ENCODE measurements around the gene SARM1. TPM values are rescaled to one million over a fixed set of nuclear protein-coding genes. Genes with fewer than 3 reads are reported as not detected.
"Not testable (repeated sequence)": the region's sequence is repeated elsewhere in the genome, so short reads cannot be mapped to it uniquely, and the experiment has no call there.

SARM1 gene
- polyA plus RNA-seq, 1 of the 3 experiments (the other 2 are of a cell fraction): 17.4 TPM

DNA sequence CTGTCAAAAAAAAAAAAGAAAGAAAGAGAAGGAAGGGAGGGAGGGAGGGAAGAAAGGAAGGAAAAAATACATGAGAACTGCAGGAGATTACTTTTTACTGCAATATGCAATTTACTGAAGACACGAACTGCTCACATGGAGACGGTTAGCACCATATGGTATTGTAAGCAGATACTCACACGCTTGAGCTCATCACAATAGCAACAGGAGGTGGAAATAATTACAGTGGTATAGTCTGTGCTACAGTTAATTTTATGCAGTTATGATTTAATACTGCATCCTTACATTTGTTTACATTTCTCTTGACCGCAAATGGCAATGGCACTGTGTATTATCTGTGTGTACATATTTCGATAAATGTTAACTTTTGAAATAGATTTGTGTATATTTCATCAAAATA lies 55.9 kb downstream of the SARM1 start (continued):
- TF ChIP-seq, protein P1, sequence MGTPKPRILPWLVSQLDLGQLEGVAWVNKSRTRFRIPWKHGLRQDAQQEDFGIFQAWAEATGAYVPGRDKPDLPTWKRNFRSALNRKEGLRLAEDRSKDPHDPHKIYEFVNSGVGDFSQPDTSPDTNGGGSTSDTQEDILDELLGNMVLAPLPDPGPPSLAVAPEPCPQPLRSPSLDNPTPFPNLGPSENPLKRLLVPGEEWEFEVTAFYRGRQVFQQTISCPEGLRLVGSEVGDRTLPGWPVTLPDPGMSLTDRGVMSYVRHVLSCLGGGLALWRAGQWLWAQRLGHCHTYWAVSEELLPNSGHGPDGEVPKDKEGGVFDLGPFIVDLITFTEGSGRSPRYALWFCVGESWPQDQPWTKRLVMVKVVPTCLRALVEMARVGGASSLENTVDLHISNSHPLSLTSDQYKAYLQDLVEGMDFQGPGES (IDR thresholded peaks at IDR 0.05; ENCODE audit: low read depth, low read length): no peak
- TF ChIP-seq TAF1 (IDR thresholded peaks at IDR 0.05; ENCODE audit: borderline replicate concordance, low read depth, low read length): no peak

DNA sequence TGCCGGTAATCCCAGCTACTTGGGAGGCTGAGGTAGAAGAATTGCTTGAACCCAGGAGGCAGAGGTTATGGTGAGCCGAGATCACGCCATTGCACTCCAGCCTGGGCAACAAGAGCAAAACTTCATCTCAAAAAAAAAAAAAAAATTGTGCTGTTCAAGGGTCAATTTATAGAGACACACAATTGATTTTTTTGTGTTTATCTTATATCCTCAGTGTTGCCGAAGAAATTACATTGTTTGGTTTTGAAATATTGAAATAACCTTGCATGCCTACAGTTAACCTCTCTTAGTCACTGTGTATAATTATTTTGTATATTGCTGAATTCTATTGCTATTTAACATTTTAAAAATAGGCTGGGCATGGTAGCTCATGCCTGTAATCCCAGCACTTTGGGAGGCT lies 56.5 kb downstream of the SARM1 start:
- H3K27me3 ChIP-seq (ENCODE audit: insufficient read depth); H3K9me2 ChIP-seq; H3K9ac ChIP-seq; DNase-seq; H2AFZ ChIP-seq (ENCODE audit: low read depth); H4K20me1 ChIP-seq (ENCODE audit: insufficient read depth); H3K9me3 ChIP-seq; H3F3A ChIP-seq (replicated peaks; ENCODE audit: insufficient read depth); POLR2A ChIA-PET; H3K4me3 ChIP-seq (ENCODE audit: low read depth in 2 of 2, low read length in 1 of 2); H3K4me2 ChIP-seq; H3K36me3 ChIP-seq (replicated peaks in 1 of 2; ENCODE audit: control insufficient read depth in 1 of 2, insufficient read depth in 2 of 2, low read length in 1 of 2); H3K79me2 ChIP-seq (ENCODE audit: insufficient read depth); H3K4me1 ChIP-seq (ENCODE audit: control insufficient read depth in 1 of 2, insufficient read depth in 2 of 2, low read depth in 1 of 2, low read length in 1 of 2); H3K27ac ChIP-seq (ENCODE audit: low read depth in 2 of 2, low read length in 1 of 2); CTCF ChIA-PET: not testable (repeated sequence)
- WGBS (ENCODE audit: low lambda C conversion rate): 79% methylated on average over 4 of the region's 4 CpGs

DNA sequence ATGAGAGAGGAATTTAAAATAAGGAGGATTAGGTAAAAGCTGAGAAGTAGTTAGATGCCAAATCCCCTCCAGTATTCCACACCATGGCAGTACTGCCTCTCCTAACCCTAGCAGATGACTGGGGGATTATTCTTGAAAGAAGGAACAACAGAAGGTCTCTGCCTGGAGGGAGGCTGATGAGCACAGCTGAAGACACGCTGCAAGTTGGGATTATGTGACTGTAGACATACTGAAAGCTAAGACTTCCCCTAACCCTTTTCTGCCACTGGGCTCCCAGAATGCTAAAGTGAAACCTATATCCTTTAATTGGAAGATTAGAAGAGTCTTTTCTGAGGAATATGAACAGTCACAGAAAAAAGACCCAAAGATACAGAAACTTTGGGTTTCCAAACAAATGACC lies 62.2 kb downstream of the SARM1 start:
- CTCF ChIA-PET: interaction anchor here (0.5 to 0.9 kb wide), 2 partner anchors 14 to 17 kb away, joined by 3 to 5 read pairs; no protein-coding TSS in a partner anchor
- Histone ChIP-seq H3K9me3 (no peaks in the 10 kb centered on the region), H3K4me2 (no peak overlapping the region), H3K9ac (no peak overlapping the region), H4K20me1 (ENCODE audit: insufficient read depth) (no peaks in the 10 kb centered on the region), H3F3A (replicated peaks; ENCODE audit: insufficient read depth) (no peaks in the 10 kb centered on the region), H3K4me3 (ENCODE audit: low read depth in 2 of 2, low read length in 1 of 2) (no peak overlapping the region), H3K27ac (ENCODE audit: low read depth in 2 of 2, low read length in 1 of 2) (no peak overlapping the region), H2AFZ (ENCODE audit: low read depth) (no peak overlapping the region), H3K4me1 (ENCODE audit: control insufficient read depth in 1 of 2, insufficient read depth in 2 of 2, low read depth in 1 of 2, low read length in 1 of 2) (no peaks in the 10 kb centered on the region), H3K79me2 (ENCODE audit: insufficient read depth) (no peaks in the 10 kb centered on the region), H3K36me3 (replicated peaks in 1 of 2; ENCODE audit: control insufficient read depth in 1 of 2, insufficient read depth in 2 of 2, low read length in 1 of 2) (no peaks in the 10 kb centered on the region), H3K27me3 (ENCODE audit: insufficient read depth) (no peaks in the 10 kb centered on the region; the same call in 1 of the 2 replicates), H3K9me2 (no peaks in the 10 kb centered on the region)
- POLR2A ChIA-PET: no interaction called here
- DNase-seq: no peak
- WGBS (ENCODE audit: low lambda C conversion rate): 14% methylated on average over 1 of the region's 1 CpG
- no peak for TF ChIP-seq POLR2AphosphoS5 (IDR thresholded peaks at IDR 0.05; ENCODE audit: low read depth, low read length)
- no peak for TF ChIP-seq NFIC (IDR thresholded peaks at IDR 0.05; ENCODE audit: borderline replicate concordance)
- no peak for TF ChIP-seq ELF1 (IDR thresholded peaks at IDR 0.05)
- no peak for TF ChIP-seq JUND (IDR thresholded peaks at IDR 0.05)
- TF ChIP-seq MXI1 (IDR thresholded peaks at IDR 0.05; ENCODE audit: low read depth, low read length): no peak
- no peak for TF ChIP-seq FOXJ3 (CRISPR knock-in tag; IDR thresholded peaks at IDR 0.05)
- no peak for TF ChIP-seq TAF1 (IDR thresholded peaks at IDR 0.05; ENCODE audit: borderline replicate concordance, low read depth, low read length)
- TF ChIP-seq CHD2 (IDR thresholded peaks at IDR 0.05; ENCODE audit: low read length, partially characterized antibody): no peak
- TF ChIP-seq EZH2phosphoT487 (IDR thresholded peaks at IDR 0.05; ENCODE audit: borderline replicate concordance, low read depth): no peak
- TF ChIP-seq, protein P2, sequence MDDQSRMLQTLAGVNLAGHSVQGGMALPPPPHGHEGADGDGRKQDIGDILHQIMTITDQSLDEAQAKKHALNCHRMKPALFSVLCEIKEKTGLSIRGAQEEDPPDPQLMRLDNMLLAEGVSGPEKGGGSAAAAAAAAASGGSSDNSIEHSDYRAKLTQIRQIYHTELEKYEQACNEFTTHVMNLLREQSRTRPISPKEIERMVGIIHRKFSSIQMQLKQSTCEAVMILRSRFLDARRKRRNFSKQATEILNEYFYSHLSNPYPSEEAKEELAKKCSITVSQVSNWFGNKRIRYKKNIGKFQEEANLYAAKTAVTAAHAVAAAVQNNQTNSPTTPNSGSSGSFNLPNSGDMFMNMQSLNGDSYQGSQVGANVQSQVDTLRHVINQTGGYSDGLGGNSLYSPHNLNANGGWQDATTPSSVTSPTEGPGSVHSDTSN (IDR thresholded peaks at IDR 0.05): no peak
- no peak for TF ChIP-seq NRF1 (IDR thresholded peaks at IDR 0.05; ENCODE audit: low read depth, low read length)
- no peak for TF ChIP-seq RAD21 (IDR thresholded peaks at IDR 0.05; ENCODE audit: low read length)
- no peak for TF ChIP-seq SIN3A (IDR thresholded peaks at IDR 0.05; ENCODE audit: borderline replicate concordance, low read depth, low read length)
- TF ChIP-seq GABPA (IDR thresholded peaks at IDR 0.05; ENCODE audit: low read depth): no peak
- TF ChIP-seq TEAD4 (IDR thresholded peaks at IDR 0.05; ENCODE audit: borderline replicate concordance, insufficient read depth): no peak
- TF ChIP-seq, protein P3, sequence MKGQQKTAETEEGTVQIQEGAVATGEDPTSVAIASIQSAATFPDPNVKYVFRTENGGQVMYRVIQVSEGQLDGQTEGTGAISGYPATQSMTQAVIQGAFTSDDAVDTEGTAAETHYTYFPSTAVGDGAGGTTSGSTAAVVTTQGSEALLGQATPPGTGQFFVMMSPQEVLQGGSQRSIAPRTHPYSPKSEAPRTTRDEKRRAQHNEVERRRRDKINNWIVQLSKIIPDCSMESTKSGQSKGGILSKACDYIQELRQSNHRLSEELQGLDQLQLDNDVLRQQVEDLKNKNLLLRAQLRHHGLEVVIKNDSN (IDR thresholded peaks at IDR 0.05; ENCODE audit: borderline replicate concordance, low read depth): no peak
- no peak for TF ChIP-seq MEF2A (IDR thresholded peaks at IDR 0.05; ENCODE audit: borderline replicate concordance, low read depth)

DNA sequence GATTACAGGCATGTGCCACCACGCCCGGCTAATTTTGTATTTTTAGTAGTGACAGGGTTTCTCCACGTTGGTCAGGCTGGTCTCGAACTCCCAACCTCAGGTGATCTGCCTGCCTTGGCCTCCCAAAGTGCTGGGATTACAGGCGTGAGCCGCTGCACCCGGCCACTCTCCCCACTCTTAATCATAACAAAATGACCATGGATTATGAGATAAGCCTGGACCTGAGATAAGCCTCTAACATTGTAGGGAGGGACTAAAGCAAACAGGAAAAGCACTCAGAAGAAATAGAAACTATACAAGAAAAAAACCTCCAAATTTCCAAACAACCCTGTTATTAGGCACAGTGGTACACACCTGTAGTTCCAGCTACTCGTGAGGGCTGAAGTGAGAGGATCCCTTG lies 62.8 kb downstream of the SARM1 start:
- H3K27ac ChIP-seq (ENCODE audit: low read depth in 2 of 2, low read length in 1 of 2); H2AFZ ChIP-seq (ENCODE audit: low read depth); H3K79me2 ChIP-seq (ENCODE audit: insufficient read depth); H4K20me1 ChIP-seq (ENCODE audit: insufficient read depth); H3K4me2 ChIP-seq; H3K4me3 ChIP-seq (ENCODE audit: low read depth in 2 of 2, low read length in 1 of 2); DNase-seq; H3K27me3 ChIP-seq (ENCODE audit: insufficient read depth); H3K36me3 ChIP-seq (replicated peaks in 1 of 2; ENCODE audit: control insufficient read depth in 1 of 2, insufficient read depth in 2 of 2, low read length in 1 of 2); H3K9me3 ChIP-seq; H3K4me1 ChIP-seq (ENCODE audit: control insufficient read depth in 1 of 2, insufficient read depth in 2 of 2, low read depth in 1 of 2, low read length in 1 of 2); H3F3A ChIP-seq (replicated peaks; ENCODE audit: insufficient read depth); POLR2A ChIA-PET; H3K9me2 ChIP-seq; H3K9ac ChIP-seq: not testable (repeated sequence)
- WGBS (ENCODE audit: low lambda C conversion rate): 28% methylated on average over 8 of the region's 8 CpGs
- CTCF ChIA-PET: interaction anchor here (0.9 kb wide), 1 partner anchor 18 kb away, joined by 5 read pairs; no protein-coding TSS in a partner anchor
